Epithelial cell of esophagus (primary cell): ENCODE measurements around the gene NCR2.
A peak's percentile ranks its signal among the peaks of the same experiment; 100 is the strongest.
"Not testable (repeated sequence)": the region's sequence is repeated elsewhere in the genome, so short reads cannot be mapped to it uniquely, and the experiment has no call there.

ENCODE experiments used
- DNase-seq: peaks from one replicate; pipeline ENCODE4 v3.0.0; 2010; ENCODE audit warnings: low read depth
- H3K4me3 ChIP-seq: 2 replicates; pipeline ENCODE4 v1.5.1; 2011; ENCODE audit warnings: mild to moderate bottlenecking, low read length, control low read depth
- CTCF ChIP-seq: IDR thresholded peaks from 2 replicates; pipeline ENCODE4 v1.5.1; 2011; ENCODE audit warnings: low read depth, mild to moderate bottlenecking, low read length, control low read depth, inconsistent platforms; ENCODE audit not compliant: insufficient read depth; ENCODE audit errors: missing control alignments

Gene NCR2

DNA sequence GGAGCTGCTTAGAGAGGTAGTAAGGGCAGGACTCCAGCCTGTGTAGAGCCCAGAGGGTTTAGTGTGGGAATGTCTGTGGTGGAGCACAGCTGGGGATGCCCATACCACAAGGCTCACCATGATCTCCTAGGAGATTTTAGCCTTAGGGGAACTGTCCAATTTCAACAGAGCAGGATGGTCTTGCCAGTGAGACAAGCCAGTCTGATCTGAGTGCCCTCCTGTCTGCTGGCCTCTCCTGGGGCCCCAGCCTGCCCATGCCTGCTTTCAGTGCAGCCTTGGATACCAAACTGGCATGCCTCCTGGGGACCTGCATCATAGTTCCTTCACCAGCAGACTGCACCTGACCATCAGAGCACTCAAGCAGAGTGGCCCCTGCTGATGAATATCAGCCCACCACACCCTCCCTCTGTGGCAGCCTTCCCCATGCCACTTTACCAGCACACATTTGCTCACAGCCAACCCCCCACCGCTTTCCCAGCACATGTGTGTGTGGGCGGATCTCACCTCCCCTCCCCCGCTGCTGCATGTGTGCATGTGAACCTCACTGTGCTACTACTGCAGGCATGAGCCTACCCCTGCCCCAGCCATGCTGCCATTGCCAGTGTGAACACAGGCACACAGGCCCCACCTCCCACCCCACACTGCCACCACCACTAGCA lies 41.1 kb upstream of the NCR2 start:
- no peak for TF ChIP-seq CTCF
- H3K4me3 ChIP-seq: no peak overlapping the region
- no peak for DNase-seq

DNA sequence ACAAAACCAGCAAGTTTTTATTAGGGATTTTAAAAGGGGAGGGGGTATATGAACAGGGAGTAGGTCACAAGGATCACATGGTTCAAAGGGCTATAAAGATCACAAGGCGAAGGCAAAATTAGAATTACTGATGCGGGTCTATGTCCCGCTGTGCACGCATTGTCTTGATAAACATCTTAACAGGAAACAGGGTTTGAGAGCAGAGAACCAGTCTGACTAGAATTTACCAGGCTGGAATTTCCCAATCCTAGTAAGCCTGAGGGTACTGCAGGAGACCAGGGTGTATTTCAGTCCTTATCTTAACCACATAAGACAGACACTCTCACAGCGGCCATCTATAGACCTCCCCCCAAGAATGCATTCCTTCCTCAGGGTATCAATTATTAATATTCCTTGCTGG lies 38.2 kb upstream of the NCR2 start:
- DNase-seq: peak; percentile 33
- not testable (repeated sequence) for H3K4me3 ChIP-seq

DNA sequence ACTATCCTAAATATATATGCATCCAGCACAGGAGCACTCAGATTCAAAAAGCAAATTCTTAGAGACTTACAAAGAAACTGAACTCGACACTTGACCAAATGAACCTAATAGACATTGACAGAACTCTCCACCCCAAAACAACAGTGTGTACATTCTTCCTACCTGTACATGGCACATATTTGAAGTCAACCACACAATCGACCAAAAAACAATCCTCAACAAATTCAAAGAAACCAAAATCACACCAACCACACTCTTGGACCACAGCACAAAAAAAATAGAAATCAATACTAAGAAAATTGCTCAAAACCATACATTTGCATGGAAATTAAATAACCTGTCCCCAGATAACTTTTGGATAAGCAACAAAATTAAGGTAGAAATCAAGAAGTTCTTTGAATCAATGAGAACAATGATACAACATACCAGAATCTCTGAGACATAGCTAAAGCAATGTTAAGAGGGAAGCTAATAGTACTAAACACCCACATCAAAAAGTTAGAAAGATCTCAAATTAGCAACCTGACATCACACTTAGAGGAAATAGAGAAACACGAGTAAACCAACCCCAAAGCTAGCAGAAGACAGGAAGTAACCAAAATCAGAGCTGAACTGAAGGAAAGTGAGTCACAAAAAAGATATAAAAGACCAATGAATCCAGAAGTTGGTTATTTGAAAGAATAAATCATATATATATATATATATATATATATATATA lies 36.5 kb upstream of the NCR2 start:
- DNase-seq: no peak
- no peak overlapping the region for H3K4me3 ChIP-seq
- no peak for TF ChIP-seq CTCF

DNA sequence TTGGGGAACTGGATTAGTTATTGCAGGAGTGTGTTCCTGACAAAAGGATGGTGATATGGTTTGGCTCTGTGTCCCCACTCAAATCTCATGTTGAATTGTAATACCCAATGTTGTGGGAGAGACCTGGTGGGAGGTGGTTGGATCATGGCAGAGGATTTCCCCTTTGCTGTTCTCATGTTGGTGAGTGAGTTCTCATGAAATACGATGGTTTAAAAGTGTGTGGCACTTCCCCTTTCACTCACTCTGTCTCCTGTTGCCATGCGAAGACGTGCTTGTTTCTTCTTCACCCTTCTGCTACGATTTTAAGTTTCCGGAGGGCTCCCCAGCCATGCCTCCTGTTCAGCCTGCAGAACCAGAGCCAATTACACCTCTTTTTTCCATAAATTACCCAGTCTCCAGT lies 32.8 kb upstream of the NCR2 start:
- no peak overlapping the region for H3K4me3 ChIP-seq
- DNase-seq: no peak
- no peak for TF ChIP-seq CTCF

DNA sequence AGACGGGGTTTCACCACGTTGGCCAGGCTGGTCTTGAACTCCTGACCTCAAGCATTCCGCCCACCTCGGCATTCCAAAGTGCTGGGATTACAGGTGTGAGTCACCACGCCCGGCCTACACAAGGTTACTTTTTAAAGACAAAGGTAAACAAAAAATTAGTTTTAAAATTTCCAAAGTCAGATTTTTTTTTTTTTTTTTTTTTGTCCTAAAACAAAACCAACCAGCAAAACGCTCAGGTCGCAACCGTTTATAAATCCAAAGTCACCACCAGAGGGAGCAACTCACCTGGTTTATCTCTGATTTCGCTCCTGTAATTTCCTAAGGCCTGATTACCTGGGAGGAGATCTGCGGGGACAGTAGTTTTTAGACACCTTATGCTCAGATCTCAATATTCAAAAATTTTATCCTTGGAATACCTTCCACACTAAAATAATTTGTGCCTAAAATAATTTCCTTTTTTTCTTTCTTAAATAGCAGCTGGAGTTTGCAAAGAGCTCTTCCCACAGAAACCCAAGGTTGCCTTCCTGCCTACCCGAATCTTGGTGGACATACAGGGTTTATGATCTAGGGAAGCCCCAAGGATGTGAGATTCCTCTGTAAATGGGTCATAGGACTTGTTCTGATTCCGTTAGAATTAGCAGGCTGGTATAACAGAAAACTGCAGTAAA lies 29.1 kb upstream of the NCR2 start:
- TF ChIP-seq CTCF: peak; percentile 64
- no peak overlapping the region for H3K4me3 ChIP-seq
- DNase-seq: peak; percentile 71

DNA sequence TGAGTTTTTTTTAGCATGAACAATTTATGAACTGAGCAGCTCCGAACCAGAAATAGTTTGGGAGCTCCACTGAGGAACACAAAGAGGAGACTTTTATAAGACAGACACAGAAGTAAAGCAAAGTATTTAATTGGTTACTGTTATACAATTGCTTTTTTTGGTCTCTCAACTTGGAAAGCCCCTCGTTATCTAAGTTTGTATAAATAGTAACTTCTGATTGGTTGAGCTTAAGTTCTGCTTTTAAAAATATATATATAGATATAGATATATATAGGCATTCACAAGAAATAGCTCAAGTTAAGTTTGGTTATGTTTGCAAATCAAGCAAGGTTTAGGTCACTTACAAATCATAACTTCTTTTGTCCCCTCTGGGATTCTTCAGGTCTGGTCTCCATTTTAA lies 20.2 kb upstream of the NCR2 start:
- H3K4me3 ChIP-seq: no peak overlapping the region
- DNase-seq: no peak
- no peak for TF ChIP-seq CTCF

DNA sequence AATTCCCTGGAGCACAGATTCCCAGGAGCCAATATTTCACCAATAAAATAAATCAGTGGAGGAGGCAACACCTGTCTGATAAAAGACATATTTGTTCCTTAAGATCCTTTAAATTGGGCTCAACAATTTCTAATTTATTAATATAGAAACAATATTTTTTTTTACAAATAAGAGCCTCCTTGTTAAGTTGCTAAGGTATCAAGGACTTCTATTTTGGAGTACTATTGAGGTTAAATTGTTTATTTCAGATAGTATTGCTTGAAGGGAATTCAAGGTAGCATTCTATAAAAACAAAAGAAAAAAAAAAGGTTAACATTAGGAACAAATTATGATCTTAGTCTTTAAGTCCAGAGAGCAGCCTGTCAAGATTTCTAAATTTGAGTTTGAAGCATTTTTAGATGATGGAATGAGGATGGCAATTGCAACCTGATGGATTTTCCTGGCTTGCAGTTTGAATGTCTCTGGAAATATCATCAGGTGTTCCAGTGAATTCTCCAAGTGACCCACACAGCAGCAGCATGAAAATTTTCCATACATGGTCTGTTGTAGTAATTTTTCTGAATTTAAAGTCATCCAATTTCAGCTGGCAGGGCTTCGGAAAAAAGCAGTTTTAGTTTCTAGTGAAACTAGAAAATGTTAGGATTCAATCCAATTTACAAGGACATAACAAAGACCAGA lies 19.3 kb upstream of the NCR2 start:
- no peak for TF ChIP-seq CTCF
- no peak for DNase-seq

More for the DNA sequence above, 19.3 kb upstream of the NCR2 start:
- no peak overlapping the region for H3K4me3 ChIP-seq
